GM13977 (cell line): Measurements from ENCODE around the gene C13orf42.

Experiments used
- DNase-seq: peaks from one replicate; pipeline ENCODE4 v3.0.0; 2012; ENCODE audit warnings: low spot score
- CTCF ChIP-seq: IDR thresholded peaks from 2 replicates; pipeline ENCODE4 v1.5.1; 2012; ENCODE audit warnings: mild to moderate bottlenecking, control low read depth; ENCODE audit not compliant: insufficient read depth; ENCODE audit errors: extremely low read depth, missing control alignments
- in situ Hi-C: fragments of 300-500 bp; cut with MboI; formaldehyde crosslinking; loops from one replicate; pipeline ENCODE4 v1.12.0; 2022; ENCODE audit warnings: low sequenced_read_pairs, low pct_unique_long_range_greater_than_20kb, mixed read lengths, inconsistent platforms; ENCODE audit not compliant: unreplicated experiment

Gene C13orf42

GRCh38 chr13:51063909-51064308, 47.2 kb downstream of the C13orf42 start:
- no peak for DNase-seq
- in situ Hi-C loops = loop anchor here (25.0 kb wide), 1 partner anchor 1402 kb away; no protein-coding TSS in a partner anchor

GRCh38 chr13:51058461-51059167, 52.5 kb downstream of the C13orf42 start:
- DNase-seq = no peak
- in situ Hi-C loops = loop anchor here (25.0 kb wide), 1 partner anchor 1396 kb away; no protein-coding TSS in a partner anchor
- TF ChIP-seq CTCF = no peak

More at GRCh38 chr13:51063909-51064308, 47.2 kb downstream of the C13orf42 start:
- TF ChIP-seq CTCF = no peak

- no peak for DNase-seq
- in situ Hi-C loops = loop anchor here (25.0 kb wide), 1 partner anchor 1396 kb away; no protein-coding TSS in a partner anchor
- no peak for TF ChIP-seq CTCF
Observed at GRCh38 chr13:51057906-51058305, 53.2 kb downstream of the C13orf42 start.

- in situ Hi-C loops = loop anchor here (25.0 kb wide), 1 partner anchor 1395 kb away; no protein-coding TSS in a partner anchor
Observed at GRCh38 chr13:51057001-51057400, 54.1 kb downstream of the C13orf42 start.

GRCh38 chr13:51052581-51052980, 58.5 kb downstream of the C13orf42 start:
- DNase-seq = no peak
- in situ Hi-C loops = loop anchor here (25.0 kb wide), 1 partner anchor 1390 kb away; no protein-coding TSS in a partner anchor
- TF ChIP-seq CTCF = no peak

More at GRCh38 chr13:51057001-51057400, 54.1 kb downstream of the C13orf42 start:
- no peak for TF ChIP-seq CTCF
- no peak for DNase-seq

- no peak for DNase-seq
- no peak for TF ChIP-seq CTCF
- in situ Hi-C loops = loop anchor here (25.0 kb wide), 1 partner anchor 1388 kb away; no protein-coding TSS in a partner anchor
Observed at GRCh38 chr13:51050021-51050830, 60.8 kb downstream of the C13orf42 start.
